Measurements from ENCODE around the gene GYG2.
A peak's percentile ranks its signal among the peaks of the same experiment; 100 is the strongest.
"Not testable (repeated sequence)": the region's sequence is repeated elsewhere in the genome, so short reads cannot be mapped to it uniquely, and the experiment has no call there.

Gene GYG2

GRCh38 chrX:2921750-2922149, 93.0 kb downstream of the GYG2 start:
- peaks cover 0 to 2% of the 10 kb centered on the region in 2 donors for H3K4me1 Mint-ChIP-seq
- DNase-seq (no peak), ATAC-seq (replicated peaks) (no peak)
- no peak overlapping the region for H3K4me3 Mint-ChIP-seq
- H3K27ac Mint-ChIP-seq, result no peak overlapping the region
- H3K9me3 Mint-ChIP-seq, result no peaks in the 10 kb centered on the region
- peaks cover 8 to 15% of the 10 kb centered on the region in 2 donors for H3K36me3 Mint-ChIP-seq
- no peaks in the 10 kb centered on the region for H3K27me3 Mint-ChIP-seq

GRCh38 chrX:2924151-2924550, 95.4 kb downstream of the GYG2 start:
- no peak overlapping the region for H3K27ac Mint-ChIP-seq
- no peaks in the 10 kb centered on the region for H3K27me3 Mint-ChIP-seq
- ATAC-seq (replicated peaks), result no peak
- H3K9me3 Mint-ChIP-seq, result no peaks in the 10 kb centered on the region
- H3K4me3 Mint-ChIP-seq, result no peak overlapping the region
- no peak for DNase-seq
- H3K4me1 Mint-ChIP-seq, result peaks cover 0 to 4% of the 10 kb centered on the region in 2 donors
- peaks cover 5 to 11% of the 10 kb centered on the region in 2 donors for H3K36me3 Mint-ChIP-seq

GRCh38 chrX:2926255-2926654, 97.5 kb downstream of the GYG2 start:
- ATAC-seq (replicated peaks); H3K27ac Mint-ChIP-seq; H3K27me3 Mint-ChIP-seq; DNase-seq; H3K9me3 Mint-ChIP-seq; H3K4me3 Mint-ChIP-seq; H3K36me3 Mint-ChIP-seq; H3K4me1 Mint-ChIP-seq: not testable (repeated sequence)

DNA sequence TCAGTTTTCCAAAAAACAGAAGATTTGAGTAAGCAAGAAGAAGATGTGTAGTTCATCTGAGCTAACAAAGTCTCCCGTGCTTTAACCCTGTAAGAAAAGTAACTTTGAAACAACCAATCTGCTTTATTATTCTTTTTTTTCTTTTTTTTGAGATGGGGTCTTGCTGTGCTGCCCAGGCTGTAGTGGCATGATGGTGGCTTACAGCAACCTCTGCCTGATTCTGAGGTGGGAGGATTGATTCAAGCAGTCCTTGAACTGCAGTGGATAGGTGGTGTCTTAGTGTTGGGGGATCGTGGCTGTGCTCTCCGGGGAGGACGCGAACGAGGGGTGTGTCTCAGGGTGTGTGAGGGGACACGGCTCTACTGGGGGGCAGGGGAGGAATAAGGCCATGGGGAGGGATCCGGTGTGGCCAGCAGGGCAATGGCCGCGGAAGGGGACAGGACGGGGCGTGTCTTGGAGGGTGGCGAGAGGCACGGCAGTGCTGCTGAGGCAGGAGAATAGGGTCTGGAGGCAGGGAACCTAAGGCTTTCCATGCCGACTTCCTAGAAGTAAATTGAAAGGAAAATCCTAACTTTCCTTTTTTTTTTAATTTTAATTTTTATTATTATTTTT, 98.0 kb downstream of the GYG2 start:
- peaks cover 0 to 6% of the 10 kb centered on the region in 2 donors for H3K27me3 Mint-ChIP-seq
- H3K27ac Mint-ChIP-seq, result no peak overlapping the region
- H3K4me3 Mint-ChIP-seq, result no peak overlapping the region
- peaks cover 1 to 4% of the 10 kb centered on the region in 2 donors for H3K36me3 Mint-ChIP-seq
- H3K4me1 Mint-ChIP-seq, result peaks cover 0 to 9% of the 10 kb centered on the region in 2 donors
- peaks cover 0 to 6% of the 10 kb centered on the region in 2 donors for H3K9me3 Mint-ChIP-seq
- DNase-seq (no peak), ATAC-seq (replicated peaks) (no peak)

DNA sequence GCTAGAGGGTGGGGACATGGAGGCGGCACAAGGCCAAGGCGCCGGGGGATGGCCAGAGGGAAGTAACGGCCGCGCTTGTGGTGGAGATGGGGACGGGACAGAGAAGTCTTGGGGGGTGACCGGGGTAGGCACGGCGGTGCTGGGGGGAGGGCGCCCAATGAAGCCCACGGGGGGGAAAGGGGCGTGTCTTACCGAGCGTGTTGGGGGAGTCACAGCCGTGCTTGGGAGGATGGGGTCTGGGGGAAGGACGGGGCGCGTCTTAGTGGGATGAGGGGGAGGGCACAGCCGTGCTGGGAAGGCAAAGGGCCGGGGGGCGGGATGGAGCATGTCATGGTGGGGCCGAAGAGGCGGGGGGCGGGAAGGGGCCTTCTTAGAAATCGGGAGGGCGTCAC, 99.5 kb downstream of the GYG2 start:
- peaks cover 0 to 6% of the 10 kb centered on the region in 2 donors for H3K27me3 Mint-ChIP-seq
- peak overlapping the region; percentile 87 to 93 for H3K4me3 Mint-ChIP-seq
- no peak for DNase-seq
- H3K9me3 Mint-ChIP-seq, result peaks cover 0 to 6% of the 10 kb centered on the region in 2 donors
- peak overlapping the region; percentile 72 for H3K27ac Mint-ChIP-seq
- peaks cover 0 to 9% of the 10 kb centered on the region in 2 donors for H3K4me1 Mint-ChIP-seq
- peaks cover 0 to 4% of the 10 kb centered on the region in 2 donors for H3K36me3 Mint-ChIP-seq
- ATAC-seq (replicated peaks), result peak; percentile 3 to 18

DNA sequence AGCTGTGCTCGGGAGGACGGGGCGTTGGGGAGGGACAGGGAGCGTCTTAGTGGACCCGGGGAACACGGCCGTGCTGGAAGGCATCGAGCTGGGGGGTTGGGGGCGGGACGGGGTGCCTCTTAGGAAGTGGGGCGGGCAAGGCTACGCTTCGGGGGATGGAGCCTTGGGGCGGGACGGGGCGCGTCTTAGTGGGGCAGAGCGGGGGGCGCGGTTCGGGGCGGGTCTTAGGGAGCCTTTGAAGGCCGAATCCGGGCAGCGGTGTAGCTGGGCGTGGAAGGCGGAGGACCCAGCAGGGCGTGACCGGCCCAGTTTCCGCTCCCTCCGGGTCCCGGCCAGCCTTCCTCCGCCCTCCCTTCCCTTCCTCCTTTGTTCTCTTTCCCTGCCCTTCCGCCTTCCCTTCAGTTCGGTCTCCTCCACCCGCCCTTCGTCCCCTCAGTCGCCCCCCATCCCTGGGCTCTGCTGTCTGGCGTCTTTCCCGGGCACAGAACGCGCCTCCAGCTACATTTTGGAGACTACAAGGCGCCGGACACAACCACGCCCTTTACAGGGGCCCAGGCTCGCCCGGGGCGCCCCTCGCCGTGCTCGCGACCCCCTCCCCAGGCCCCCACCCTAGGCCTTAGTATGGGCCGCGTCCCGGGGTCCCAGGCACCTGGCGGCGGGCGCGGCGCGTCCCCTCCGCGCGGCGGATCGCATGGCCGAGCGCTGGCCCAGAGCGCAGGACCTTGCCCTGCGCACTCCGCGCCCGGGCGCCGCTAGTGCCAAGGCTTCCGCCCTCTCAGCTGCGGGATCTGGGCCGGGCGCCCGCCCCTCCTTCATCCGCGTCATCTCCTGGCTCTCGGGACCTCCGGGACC, 100.1 kb downstream of the GYG2 start, which contains the start of gene ARSD:
ARSD (minus strand) TSS at position 757 of the 852 bp plus-strand sequence; CDS start at position 693, 64 bp downstream.
- Mint-ChIP-seq H3K36me3 (peaks cover 0 to 4% of the 10 kb centered on the region in 2 donors), H3K4me3 (peak within 1 kb of the TSS; percentile 87 to 93), H3K9me3 (peaks cover 0 to 6% of the 10 kb centered on the region in 2 donors), H3K4me1 (peaks cover 0 to 9% of the 10 kb centered on the region in 2 donors), H3K27me3 (peaks cover 0 to 6% of the 10 kb centered on the region in 2 donors), H3K27ac (peak within 1 kb of the TSS; percentile 92)
- peak; percentile 90 for ATAC-seq (replicated peaks)
- peak; percentile 64 for DNase-seq

DNA sequence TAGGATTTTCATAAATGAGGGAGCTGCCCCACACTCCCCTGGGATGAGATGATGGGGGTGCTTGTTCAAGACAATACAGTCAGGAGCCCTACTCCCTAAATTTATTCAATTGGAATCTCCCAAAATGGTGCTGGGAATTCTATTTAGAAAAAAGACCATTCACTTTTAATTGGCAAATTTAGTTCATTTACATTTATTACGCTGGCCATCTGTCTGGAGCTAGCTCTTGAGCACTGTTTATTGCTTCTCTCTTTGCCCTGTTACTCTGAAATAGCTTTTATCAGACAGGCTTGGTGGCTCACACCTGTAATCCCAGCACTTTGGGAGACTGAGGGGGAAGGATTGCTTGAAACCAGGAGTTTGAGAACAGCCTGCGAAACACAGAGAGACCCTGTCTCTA, 102.4 kb downstream of the GYG2 start:
- peaks cover 0 to 7% of the 10 kb centered on the region in 2 donors for H3K4me1 Mint-ChIP-seq
- H3K27me3 Mint-ChIP-seq, result peaks cover 0 to 11% of the 10 kb centered on the region in 2 donors
- DNase-seq (no peak), ATAC-seq (replicated peaks) (no peak)
- no peak overlapping the region for H3K27ac Mint-ChIP-seq
- H3K36me3 Mint-ChIP-seq, result peaks cover 0 to 4% of the 10 kb centered on the region in 2 donors
- H3K9me3 Mint-ChIP-seq, result peaks cover 0 to 6% of the 10 kb centered on the region in 2 donors
- H3K4me3 Mint-ChIP-seq, result no peak overlapping the region

- H3K27me3 Mint-ChIP-seq, result peaks cover 0 to 15% of the 10 kb centered on the region in 2 donors
- H3K36me3 Mint-ChIP-seq, result peaks cover 0 to 4% of the 10 kb centered on the region in 2 donors
- DNase-seq (no peak), ATAC-seq (replicated peaks) (no peak)
- no peak overlapping the region for H3K27ac Mint-ChIP-seq
- H3K9me3 Mint-ChIP-seq, result peaks cover 0 to 6% of the 10 kb centered on the region in 2 donors
- peaks cover 0 to 7% of the 10 kb centered on the region in 2 donors for H3K4me1 Mint-ChIP-seq
- H3K4me3 Mint-ChIP-seq, result no peak overlapping the region
Observed at GRCh38 chrX:2931612-2932011, 102.9 kb downstream of the GYG2 start.
